Measurements from ENCODE around the gene ZNF816. TPM values are rescaled to one million over a fixed set of nuclear protein-coding genes. Genes with fewer than 3 reads are reported as not detected.

The ZNF816 gene
- total and polyA plus RNA-seq, 7 donors: 3.6 to 8.4 (median 5.4) TPM

DNA sequence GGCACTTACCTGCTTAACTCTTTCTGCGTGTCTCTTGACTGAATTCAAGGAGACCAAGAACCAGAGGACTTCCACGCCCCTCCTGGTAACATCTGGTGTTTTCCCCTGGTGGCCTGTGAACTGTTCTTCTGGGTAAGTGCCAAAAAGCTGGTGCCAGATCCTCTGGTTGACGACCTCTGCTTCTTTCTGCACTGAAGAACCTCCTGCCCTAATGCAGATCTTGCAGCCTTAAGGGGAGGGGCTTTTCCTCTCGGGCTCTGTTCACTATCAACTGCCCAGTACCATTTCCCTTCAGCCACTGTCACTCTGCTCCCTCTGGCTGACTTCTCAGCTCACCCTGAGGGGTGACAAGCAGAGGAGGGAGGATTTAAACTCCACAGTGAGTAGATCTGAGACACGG is 44.9 kb upstream of the ZNF816 start:
- WGBS, 2 donors: 57 to 59% methylated on average over 5 of the region's 5 CpGs
- H3K9me3 ChIP-seq: peaks cover 0 to 1% (median 0%) of the 10 kb centered on the region in 4 donors
- intact Hi-C loops (cut with DNase I): no loop called here
- no peaks in the 10 kb centered on the region for H3K4me1 ChIP-seq
- H3K27me3 ChIP-seq: no peaks in the 10 kb centered on the region
- H3K4me3 ChIP-seq: no peak overlapping the region
- H3K27ac ChIP-seq: no peak overlapping the region
- TF ChIP-seq POLR2A (IDR thresholded peaks at IDR 0.05): no peak
- TF ChIP-seq EP300 (IDR thresholded peaks at IDR 0.05): no peak
- TF ChIP-seq POLR2AphosphoS5 (IDR thresholded peaks at IDR 0.05): no peak
- TF ChIP-seq, protein P1, sequence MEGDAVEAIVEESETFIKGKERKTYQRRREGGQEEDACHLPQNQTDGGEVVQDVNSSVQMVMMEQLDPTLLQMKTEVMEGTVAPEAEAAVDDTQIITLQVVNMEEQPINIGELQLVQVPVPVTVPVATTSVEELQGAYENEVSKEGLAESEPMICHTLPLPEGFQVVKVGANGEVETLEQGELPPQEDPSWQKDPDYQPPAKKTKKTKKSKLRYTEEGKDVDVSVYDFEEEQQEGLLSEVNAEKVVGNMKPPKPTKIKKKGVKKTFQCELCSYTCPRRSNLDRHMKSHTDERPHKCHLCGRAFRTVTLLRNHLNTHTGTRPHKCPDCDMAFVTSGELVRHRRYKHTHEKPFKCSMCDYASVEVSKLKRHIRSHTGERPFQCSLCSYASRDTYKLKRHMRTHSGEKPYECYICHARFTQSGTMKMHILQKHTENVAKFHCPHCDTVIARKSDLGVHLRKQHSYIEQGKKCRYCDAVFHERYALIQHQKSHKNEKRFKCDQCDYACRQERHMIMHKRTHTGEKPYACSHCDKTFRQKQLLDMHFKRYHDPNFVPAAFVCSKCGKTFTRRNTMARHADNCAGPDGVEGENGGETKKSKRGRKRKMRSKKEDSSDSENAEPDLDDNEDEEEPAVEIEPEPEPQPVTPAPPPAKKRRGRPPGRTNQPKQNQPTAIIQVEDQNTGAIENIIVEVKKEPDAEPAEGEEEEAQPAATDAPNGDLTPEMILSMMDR (IDR thresholded peaks at IDR 0.05): no peak
- no peaks in the 10 kb centered on the region for H3K36me3 ChIP-seq
- DNase-seq: no peak

GRCh38 chr19:53007200-53007599 is 44.5 kb upstream of the ZNF816 start:
- intact Hi-C loops (cut with DNase I): no loop called here
- 73 to 81% methylated on average over 7 of the region's 7 CpGs for WGBS, 2 donors
- no peak for DNase-seq
- no peaks in the 10 kb centered on the region for H3K36me3 ChIP-seq
- no peaks in the 10 kb centered on the region for H3K27me3 ChIP-seq
- H3K4me3 ChIP-seq: no peak overlapping the region
- H3K27ac ChIP-seq: no peak overlapping the region
- H3K4me1 ChIP-seq: no peaks in the 10 kb centered on the region
- H3K9me3 ChIP-seq: no peaks in the 10 kb centered on the region
- TF ChIP-seq, protein P1 (IDR thresholded peaks at IDR 0.05): no peak
- TF ChIP-seq EP300 (IDR thresholded peaks at IDR 0.05): no peak
- no peak for TF ChIP-seq POLR2A (IDR thresholded peaks at IDR 0.05)
- TF ChIP-seq POLR2AphosphoS5 (IDR thresholded peaks at IDR 0.05): no peak

GRCh38 chr19:53004242-53004641 is 41.6 kb upstream of the ZNF816 start:
- 81 to 90% methylated on average over 5 of the region's 5 CpGs for WGBS, 2 donors
- H3K4me1 ChIP-seq: no peaks in the 10 kb centered on the region
- H3K27me3 ChIP-seq: no peaks in the 10 kb centered on the region
- H3K4me3 ChIP-seq: no peak overlapping the region
- no peak for DNase-seq
- H3K27ac ChIP-seq: no peak overlapping the region
- no peak for TF ChIP-seq POLR2AphosphoS5 (IDR thresholded peaks at IDR 0.05)
- no peak for TF ChIP-seq EP300 (IDR thresholded peaks at IDR 0.05)
- TF ChIP-seq, protein P1 (IDR thresholded peaks at IDR 0.05): no peak
- TF ChIP-seq POLR2A (IDR thresholded peaks at IDR 0.05): no peak
- intact Hi-C loops (cut with DNase I): no loop called here
- H3K36me3 ChIP-seq: no peaks in the 10 kb centered on the region
- no peaks in the 10 kb centered on the region for H3K9me3 ChIP-seq

GRCh38 chr19:53002479-53002878 is 39.8 kb upstream of the ZNF816 start:
- 29% methylated on average over 2 of the region's 2 CpGs for WGBS, 2 donors
- Histone ChIP-seq H3K27me3 (no peaks in the 10 kb centered on the region), H3K27ac (no peak overlapping the region), H3K36me3 (no peaks in the 10 kb centered on the region), H3K9me3 (no peaks in the 10 kb centered on the region), H3K4me1 (no peaks in the 10 kb centered on the region), H3K4me3 (no peak overlapping the region)
- TF ChIP-seq POLR2AphosphoS5 (IDR thresholded peaks at IDR 0.05) (no peak), EP300 (IDR thresholded peaks at IDR 0.05) (no peak), POLR2A (IDR thresholded peaks at IDR 0.05) (no peak)
- TF ChIP-seq, protein P1 (IDR thresholded peaks at IDR 0.05): no peak
- no peak for DNase-seq
- intact Hi-C loops (cut with DNase I): no loop called here

GRCh38 chr19:52997975-52998374 is 35.3 kb upstream of the ZNF816 start:
- no peak overlapping the region for H3K4me3 ChIP-seq
- no peaks in the 10 kb centered on the region for H3K36me3 ChIP-seq
- no peak for DNase-seq
- WGBS, 2 donors: 74 to 88% methylated on average over 9 of the region's 9 CpGs
- peaks cover 0 to 9% (median 3%) of the 10 kb centered on the region in 4 donors for H3K4me1 ChIP-seq
- intact Hi-C loops (cut with DNase I): loop anchor here (10.0 kb wide), 1 partner anchor 137 kb away; the partner anchor contains the start of gene ZNF415
- H3K27me3 ChIP-seq: no peaks in the 10 kb centered on the region
- H3K9me3 ChIP-seq: no peaks in the 10 kb centered on the region
- TF ChIP-seq POLR2A (IDR thresholded peaks at IDR 0.05) (no peak), POLR2AphosphoS5 (IDR thresholded peaks at IDR 0.05) (no peak), EP300 (IDR thresholded peaks at IDR 0.05) (no peak)
- TF ChIP-seq, protein P1 (IDR thresholded peaks at IDR 0.05): no peak
- H3K27ac ChIP-seq: no peak overlapping the region

All from sigmoid colon (tissue), 7 donors.